ENCODE results near the gene VDAC2. TPM values are rescaled to one million over a fixed set of nuclear protein-coding genes. Genes with fewer than 3 reads are reported as not detected.

The VDAC2 gene
- total and polyA plus RNA-seq, 2 donors (not counting 1 experiment from before 2014, with no cell fraction given) = 49.2 to 83.6 TPM

- H3K4me1 Mint-ChIP-seq = no peaks in the 10 kb centered on the region
- H3K4me2 ChIP-seq (replicated peaks; ENCODE audit: low read depth, low read length, poor library complexity, severe bottlenecking) = no peak overlapping the region
- no peak overlapping the region for H3K9ac ChIP-seq (ENCODE audit: low read length)
- ATAC-seq (ENCODE audit: low read depth) = no peak
- CTCF ChIA-PET = interaction anchor here (1.6 kb wide), 1 partner anchor 55 kb away, joined by 3 read pairs; the partner anchor contains the start of gene COMTD1
- intact Hi-C loops (cut with micrococcal nuclease) = no loop called here
- no peaks in the 10 kb centered on the region for H3K27me3 ChIP-seq (replicated peaks in 1 of 4; ENCODE audit: control extremely low read depth in 1 of 4, control insufficient read depth in 3 of 4, insufficient read depth in 4 of 4, low read length in 3 of 4)
- POLR2A ChIA-PET = no interaction called here
- no peaks in the 10 kb centered on the region for H3K27me3 Mint-ChIP-seq
- H3K79me2 ChIP-seq (ENCODE audit: control insufficient read depth, insufficient read depth, low read length) = peaks cover 5% of the 10 kb centered on the region
- peaks cover 1 to 45% of the 10 kb centered on the region in 2 experiments for H3K36me3 ChIP-seq (replicated peaks in 1 of 2; ENCODE audit: control extremely low read depth in 1 of 2, control insufficient read depth in 1 of 2, extremely low read depth in 1 of 2, insufficient read depth in 2 of 2, low read length in 1 of 2)
- no peak overlapping the region for H2AFZ ChIP-seq (ENCODE audit: insufficient read depth, low read depth, low read length, poor library complexity, severe bottlenecking)
- peaks cover 8% of the 10 kb centered on the region for H4K20me1 ChIP-seq (ENCODE audit: control insufficient read depth, insufficient read depth, low read length, poor library complexity, severe bottlenecking)
- whole genome bisulfite sequencing (ENCODE audit: insufficient coverage) = 100% methylated on average over 2 of the region's 2 CpGs
- H3K4me3 Mint-ChIP-seq = no peak overlapping the region
- DNase-seq = no peak
- TF ChIP-seq EZH2 (IDR thresholded peaks at IDR 0.05; ENCODE audit: borderline replicate concordance, insufficient read depth, low read depth, low read length, poor library complexity, severe bottlenecking) = no peak
- TF ChIP-seq, protein P1, sequence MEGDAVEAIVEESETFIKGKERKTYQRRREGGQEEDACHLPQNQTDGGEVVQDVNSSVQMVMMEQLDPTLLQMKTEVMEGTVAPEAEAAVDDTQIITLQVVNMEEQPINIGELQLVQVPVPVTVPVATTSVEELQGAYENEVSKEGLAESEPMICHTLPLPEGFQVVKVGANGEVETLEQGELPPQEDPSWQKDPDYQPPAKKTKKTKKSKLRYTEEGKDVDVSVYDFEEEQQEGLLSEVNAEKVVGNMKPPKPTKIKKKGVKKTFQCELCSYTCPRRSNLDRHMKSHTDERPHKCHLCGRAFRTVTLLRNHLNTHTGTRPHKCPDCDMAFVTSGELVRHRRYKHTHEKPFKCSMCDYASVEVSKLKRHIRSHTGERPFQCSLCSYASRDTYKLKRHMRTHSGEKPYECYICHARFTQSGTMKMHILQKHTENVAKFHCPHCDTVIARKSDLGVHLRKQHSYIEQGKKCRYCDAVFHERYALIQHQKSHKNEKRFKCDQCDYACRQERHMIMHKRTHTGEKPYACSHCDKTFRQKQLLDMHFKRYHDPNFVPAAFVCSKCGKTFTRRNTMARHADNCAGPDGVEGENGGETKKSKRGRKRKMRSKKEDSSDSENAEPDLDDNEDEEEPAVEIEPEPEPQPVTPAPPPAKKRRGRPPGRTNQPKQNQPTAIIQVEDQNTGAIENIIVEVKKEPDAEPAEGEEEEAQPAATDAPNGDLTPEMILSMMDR (IDR thresholded peaks at IDR 0.05) = no peak
- H3K9me3 Mint-ChIP-seq (ENCODE audit: insufficient read depth) = no peaks in the 10 kb centered on the region
- no peak overlapping the region for H3K27ac ChIP-seq (ENCODE audit: low read length in 2 of 2)
- no peaks in the 10 kb centered on the region for H3K9me3 ChIP-seq (ENCODE audit: control extremely low read depth in 1 of 3, control insufficient read depth in 2 of 3, insufficient read depth in 1 of 3, low read length in 2 of 3)
- H3K4me3 ChIP-seq (ENCODE audit: control extremely low read depth in 1 of 5, extremely low read depth in 1 of 5, insufficient read depth in 1 of 5, low read depth in 2 of 5, low read length in 4 of 5) = no peak overlapping the region
- no peak overlapping the region for H3K27ac Mint-ChIP-seq
- no peaks in the 10 kb centered on the region for H3K4me1 ChIP-seq (ENCODE audit: control insufficient read depth in 2 of 2, insufficient read depth in 2 of 2, low read length in 2 of 2)
Observed at GRCh38 chr10:75180592-75180991, 30.0 kb upstream of the VDAC2 start.

DNA sequence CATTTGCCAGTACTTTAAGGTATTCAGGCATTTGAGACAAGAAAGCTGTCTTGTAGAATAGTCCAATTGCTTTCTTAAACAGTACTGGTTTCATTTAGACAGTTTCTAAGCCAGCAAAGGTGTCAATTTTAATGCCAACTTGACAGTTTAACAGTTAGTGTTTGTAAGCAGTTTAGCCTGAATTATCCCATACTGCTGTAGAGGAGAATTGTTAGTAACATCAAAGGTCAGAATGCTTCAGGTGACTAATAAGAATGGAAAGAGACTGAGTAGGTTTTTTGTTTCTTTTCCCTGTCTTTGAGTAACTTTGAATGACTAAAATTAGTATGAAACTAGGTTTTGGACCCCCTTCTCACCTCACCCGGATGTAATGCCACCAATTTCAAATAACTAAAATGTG lies 29.5 kb upstream of the VDAC2 start:
- no peak for DNase-seq
- H3K27ac Mint-ChIP-seq = no peak overlapping the region
- POLR2A ChIA-PET = no interaction called here
- no CpG with 5 or more reads among the region's 1 CpG for WGBS (ENCODE audit: insufficient coverage)
- Histone ChIP-seq H3K4me2 (replicated peaks; ENCODE audit: low read depth, low read length, poor library complexity, severe bottlenecking) (no peak overlapping the region), H3K36me3 (replicated peaks in 1 of 2; ENCODE audit: control extremely low read depth in 1 of 2, control insufficient read depth in 1 of 2, extremely low read depth in 1 of 2, insufficient read depth in 2 of 2, low read length in 1 of 2) (peaks cover 1 to 41% of the 10 kb centered on the region in 2 experiments), H4K20me1 (ENCODE audit: control insufficient read depth, insufficient read depth, low read length, poor library complexity, severe bottlenecking) (peaks cover 4% of the 10 kb centered on the region), H2AFZ (ENCODE audit: insufficient read depth, low read depth, low read length, poor library complexity, severe bottlenecking) (no peak overlapping the region), H3K27ac (ENCODE audit: low read length in 2 of 2) (no peak overlapping the region), H3K9ac (ENCODE audit: low read length) (no peak overlapping the region), H3K27me3 (replicated peaks in 1 of 4; ENCODE audit: control extremely low read depth in 1 of 4, control insufficient read depth in 3 of 4, insufficient read depth in 4 of 4, low read length in 3 of 4) (no peaks in the 10 kb centered on the region), H3K9me3 (ENCODE audit: control extremely low read depth in 1 of 3, control insufficient read depth in 2 of 3, insufficient read depth in 1 of 3, low read length in 2 of 3) (no peaks in the 10 kb centered on the region), H3K4me3 (ENCODE audit: control extremely low read depth in 1 of 5, extremely low read depth in 1 of 5, insufficient read depth in 1 of 5, low read depth in 2 of 5, low read length in 4 of 5) (no peak overlapping the region), H3K4me1 (ENCODE audit: control insufficient read depth in 2 of 2, insufficient read depth in 2 of 2, low read length in 2 of 2) (no peaks in the 10 kb centered on the region), H3K79me2 (ENCODE audit: control insufficient read depth, insufficient read depth, low read length) (peaks cover 5% of the 10 kb centered on the region)
- no peaks in the 10 kb centered on the region for H3K27me3 Mint-ChIP-seq
- H3K4me3 Mint-ChIP-seq = no peak overlapping the region
- no peak for ATAC-seq (ENCODE audit: low read depth)
- H3K9me3 Mint-ChIP-seq (ENCODE audit: insufficient read depth) = no peaks in the 10 kb centered on the region
- CTCF ChIA-PET = interaction anchor here (1.6 kb wide), 1 partner anchor 55 kb away, joined by 3 read pairs; the partner anchor contains the start of gene COMTD1
- no peaks in the 10 kb centered on the region for H3K4me1 Mint-ChIP-seq
- intact Hi-C loops (cut with micrococcal nuclease) = no loop called here
- TF ChIP-seq, protein P1 (IDR thresholded peaks at IDR 0.05) = no peak
- TF ChIP-seq EZH2 (IDR thresholded peaks at IDR 0.05; ENCODE audit: borderline replicate concordance, insufficient read depth, low read depth, low read length, poor library complexity, severe bottlenecking) = no peak

Data from B cell (primary cell).